Smooth muscle cell (in vitro differentiated cells): ENCODE results near the gene NADK2. TPM values are rescaled to one million over a fixed set of nuclear protein-coding genes. Genes with fewer than 3 reads are reported as not detected.

Experiments used
- DNase-seq: peaks from one replicate; lab custom pipeline; 2025; ENCODE audit not compliant: unreplicated experiment; lab: John Stamatoyannopoulos, UW
- H2AFZ ChIP-seq: fragments of 200-600 bp; sonication (generic); 2 replicates; pipeline ENCODE4 v1.6.0; 2016; ENCODE audit warnings: antibody characterized with exemption, low read depth, mild to moderate bottlenecking
- H3F3A ChIP-seq: fragments of 200-600 bp; sonication (generic); 2 replicates; pipeline ENCODE4 v1.6.0; 2017; ENCODE audit warnings: antibody characterized with exemption, low read depth
- H3K27ac ChIP-seq: fragments of 200-600 bp; sonication (generic); 2 replicates; pipeline ENCODE4 v1.5.1; 2016; ENCODE audit warnings: low read depth, mild to moderate bottlenecking
- H3K27me3 ChIP-seq: fragments of 200-600 bp; sonication (generic); 2 replicates; pipeline ENCODE4 v1.6.1; 2016; ENCODE audit warnings: low read depth, mild to moderate bottlenecking
- H3K36me3 ChIP-seq: fragments of 200-600 bp; sonication (generic); 2 replicates; pipeline ENCODE4 v1.5.1; 2016; ENCODE audit warnings: low read depth
- H3K4me1 ChIP-seq: fragments of 200-600 bp; sonication (generic); 2 replicates; pipeline ENCODE4 v1.5.1; 2016; ENCODE audit warnings: low read depth
- H3K4me2 ChIP-seq: fragments of 200-600 bp; sonication (generic); 2 replicates; pipeline ENCODE4 v1.6.0; 2016; ENCODE audit warnings: mild to moderate bottlenecking
- H3K4me3 ChIP-seq: fragments of 200-600 bp; sonication (generic); 2 replicates; pipeline ENCODE4 v1.5.1; 2016; ENCODE audit warnings: mild to moderate bottlenecking
- H3K79me2 ChIP-seq: fragments of 200-600 bp; sonication (generic); 2 replicates; pipeline ENCODE4 v1.6.0; 2016; ENCODE audit warnings: low read depth, mild to moderate bottlenecking
- H3K9ac ChIP-seq: fragments of 200-600 bp; sonication (generic); 2 replicates; pipeline ENCODE4 v1.6.0; 2016; ENCODE audit warnings: low read depth
- H3K9me3 ChIP-seq: fragments of 200-600 bp; sonication (generic); replicated peaks from 2 replicates; pipeline ENCODE4 v1.5.1; 2016; ENCODE audit warnings: low read depth
- H4K20me1 ChIP-seq: fragments of 200-600 bp; sonication (generic); 2 replicates; pipeline ENCODE4 v1.6.0; 2016; ENCODE audit warnings: low read depth
- WGBS: methylation state at CpG from one replicate; pipeline ENCODE4 v1.1.7; 2016; ENCODE audit warnings: low lambda C conversion rate; 5-methylcytosine and 5-hydroxymethylcytosine counted together
- polyA plus RNA-seq: library from polyadenylated mRNA; unstranded; fragments of >200 nt; fragmentation: Nextera tagmentation; extraction: Ambion mirVana; gene quantifications from 2 replicates; pipeline ENCODE4 v1.2.1, GENCODE V29; 2016
- total RNA-seq: library from RNA; depleted of rRNA; stranded (reverse); fragments of >200 nt; gene quantifications from 2 replicates; pipeline ENCODE4 v1.2.3, GENCODE V29; 2014
- TF ChIP-seq, protein P1 (sequence below): fragments of 200-600 bp; sonication (generic); IDR thresholded peaks from 2 replicates; pipeline ENCODE4 v1.5.1; 2017; ENCODE audit warnings: borderline replicate concordance, mild to moderate bottlenecking, antibody characterized with exemption; ENCODE audit not compliant: insufficient read depth, poor library complexity, severe bottlenecking

Gene NADK2
- total and polyA plus RNA-seq, 2 experiments from 2014 or later, result 26.7 to 27.2 TPM

- Histone ChIP-seq H3K9ac (no peak overlapping the region), H3K4me2 (peak overlapping the region; percentile 72), H3K27me3 (no peaks in the 10 kb centered on the region), H3F3A (peaks cover 22% of the 10 kb centered on the region), H3K9me3 (no peaks in the 10 kb centered on the region), H3K36me3 (no peaks in the 10 kb centered on the region), H3K4me1 (peaks cover 30% of the 10 kb centered on the region), H3K27ac (peak overlapping the region; percentile 70), H3K79me2 (peaks cover 59% of the 10 kb centered on the region), H2AFZ (no peak overlapping the region), H4K20me1 (peaks cover 41% of the 10 kb centered on the region), H3K4me3 (no peak overlapping the region)
- 11% methylated on average over 2 of the region's 2 CpGs for WGBS
- DNase-seq, result peak; percentile 25
- TF ChIP-seq, protein P1, sequence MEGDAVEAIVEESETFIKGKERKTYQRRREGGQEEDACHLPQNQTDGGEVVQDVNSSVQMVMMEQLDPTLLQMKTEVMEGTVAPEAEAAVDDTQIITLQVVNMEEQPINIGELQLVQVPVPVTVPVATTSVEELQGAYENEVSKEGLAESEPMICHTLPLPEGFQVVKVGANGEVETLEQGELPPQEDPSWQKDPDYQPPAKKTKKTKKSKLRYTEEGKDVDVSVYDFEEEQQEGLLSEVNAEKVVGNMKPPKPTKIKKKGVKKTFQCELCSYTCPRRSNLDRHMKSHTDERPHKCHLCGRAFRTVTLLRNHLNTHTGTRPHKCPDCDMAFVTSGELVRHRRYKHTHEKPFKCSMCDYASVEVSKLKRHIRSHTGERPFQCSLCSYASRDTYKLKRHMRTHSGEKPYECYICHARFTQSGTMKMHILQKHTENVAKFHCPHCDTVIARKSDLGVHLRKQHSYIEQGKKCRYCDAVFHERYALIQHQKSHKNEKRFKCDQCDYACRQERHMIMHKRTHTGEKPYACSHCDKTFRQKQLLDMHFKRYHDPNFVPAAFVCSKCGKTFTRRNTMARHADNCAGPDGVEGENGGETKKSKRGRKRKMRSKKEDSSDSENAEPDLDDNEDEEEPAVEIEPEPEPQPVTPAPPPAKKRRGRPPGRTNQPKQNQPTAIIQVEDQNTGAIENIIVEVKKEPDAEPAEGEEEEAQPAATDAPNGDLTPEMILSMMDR, result no peak
Measured at GRCh38 chr5:36158144-36158543, 83.6 kb downstream of the NADK2 start.

DNA sequence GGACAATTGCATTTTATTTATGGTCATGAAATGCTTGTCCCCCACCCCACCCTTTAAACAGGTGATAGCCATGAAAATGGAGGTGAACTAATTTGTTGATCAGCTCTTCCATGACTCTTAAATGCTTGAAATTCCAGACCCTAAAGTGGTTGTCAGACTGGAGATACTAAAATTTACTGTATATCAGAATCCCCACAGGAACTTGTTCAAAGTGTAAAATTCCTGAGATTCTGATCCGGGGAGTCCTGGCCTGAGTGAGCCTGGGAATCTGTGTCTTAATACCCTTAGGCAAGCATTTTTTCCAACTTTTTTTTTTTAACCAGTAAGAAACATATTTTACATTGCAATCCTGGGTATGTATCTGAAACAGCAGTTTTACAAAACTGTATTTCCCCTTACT, 85.1 kb downstream of the NADK2 start:
- Histone ChIP-seq H3K4me2 (peak overlapping the region; percentile 72), H4K20me1 (peaks cover 30% of the 10 kb centered on the region), H3K4me3 (peak overlapping the region; percentile 9), H3K4me1 (peaks cover 34% of the 10 kb centered on the region), H3K27ac (peak overlapping the region; percentile 70), H3K9me3 (no peaks in the 10 kb centered on the region), H3K9ac (peak overlapping the region; percentile 16), H3F3A (peaks cover 22% of the 10 kb centered on the region), H3K79me2 (peaks cover 57% of the 10 kb centered on the region), H3K36me3 (no peaks in the 10 kb centered on the region), H3K27me3 (no peaks in the 10 kb centered on the region), H2AFZ (no peak overlapping the region)
- no peak for DNase-seq
- WGBS, result 3% methylated on average over 1 of the region's 1 CpG
- TF ChIP-seq, protein P1, result no peak

DNA sequence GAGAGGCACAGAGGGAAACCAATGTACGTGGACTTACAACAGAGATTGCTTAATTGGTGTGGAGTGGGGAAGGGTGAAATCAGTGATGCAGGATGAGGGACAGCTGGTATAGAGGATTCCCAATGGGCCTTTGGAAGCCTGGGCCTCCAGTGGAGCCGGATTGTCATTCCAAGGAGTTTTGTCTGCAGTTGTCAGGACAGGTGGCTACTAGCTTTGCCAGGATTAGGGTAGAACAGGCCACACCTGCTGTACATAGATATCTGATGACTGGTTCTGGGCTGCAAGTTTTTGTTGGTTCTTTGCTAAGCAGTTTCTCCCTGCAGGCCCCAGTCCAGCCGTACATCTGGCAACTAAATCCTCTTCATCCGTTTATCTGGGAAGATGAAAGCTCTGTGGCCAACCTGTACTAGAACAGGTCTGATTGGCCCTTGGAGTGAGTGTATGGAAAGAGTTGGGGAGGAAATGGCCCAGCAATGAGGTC, 85.6 kb downstream of the NADK2 start:
- Histone ChIP-seq H3K27ac (peak overlapping the region; percentile 70), H3K79me2 (peaks cover 56% of the 10 kb centered on the region), H4K20me1 (peaks cover 25% of the 10 kb centered on the region), H3K4me1 (peaks cover 34% of the 10 kb centered on the region), H3K9me3 (no peaks in the 10 kb centered on the region), H2AFZ (no peak overlapping the region), H3K27me3 (no peaks in the 10 kb centered on the region), H3K9ac (peak overlapping the region; percentile 16), H3K36me3 (no peaks in the 10 kb centered on the region), H3K4me3 (no peak overlapping the region), H3K4me2 (peak overlapping the region; percentile 72), H3F3A (peaks cover 22% of the 10 kb centered on the region)
- no peak for DNase-seq
- TF ChIP-seq, protein P1, result no peak
- 31% methylated on average over 4 of the region's 4 CpGs for WGBS

DNA sequence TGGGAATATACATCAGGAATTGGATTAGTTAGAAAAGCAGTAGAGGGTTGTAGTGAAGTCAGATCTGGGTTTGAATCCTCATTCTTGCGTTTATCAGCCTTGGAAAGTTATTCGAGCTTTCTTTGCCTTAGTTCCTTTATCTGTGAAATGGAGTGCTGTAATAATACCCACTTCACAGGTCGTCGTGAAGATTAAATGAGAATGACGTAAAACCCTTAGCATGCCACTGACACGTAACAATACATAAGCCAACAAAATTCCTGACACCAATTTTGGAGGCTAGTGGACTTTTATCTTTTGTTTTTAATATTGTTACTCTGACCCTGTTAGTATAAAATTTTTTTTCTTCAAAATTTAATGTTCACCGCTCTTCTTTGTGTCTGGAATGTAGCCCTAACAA, 86.4 kb downstream of the NADK2 start:
- Histone ChIP-seq H3K36me3 (no peaks in the 10 kb centered on the region), H3K9me3 (no peaks in the 10 kb centered on the region), H3K27me3 (no peaks in the 10 kb centered on the region), H3K4me3 (no peak overlapping the region), H3F3A (peaks cover 22% of the 10 kb centered on the region), H4K20me1 (peaks cover 22% of the 10 kb centered on the region), H3K9ac (no peak overlapping the region), H3K4me2 (peak overlapping the region; percentile 72), H3K79me2 (peaks cover 48% of the 10 kb centered on the region), H3K27ac (peak overlapping the region; percentile 70), H3K4me1 (peaks cover 38% of the 10 kb centered on the region), H2AFZ (no peak overlapping the region)
- 70% methylated on average over 7 of the region's 7 CpGs for WGBS
- no peak for DNase-seq
- TF ChIP-seq, protein P1, result no peak
